NCI-H82 treated with DMSO at 0.1 percent for 48 hours (cell line): ENCODE results near the gene IMPA2.
"Not testable (repeated sequence)": the region's sequence is repeated elsewhere in the genome, so short reads cannot be mapped to it uniquely, and the experiment has no call there.

Source experiments
- DNase-seq: peaks from one replicate; lab custom pipeline; 2025; ENCODE audit not compliant: unreplicated experiment; lab: John Stamatoyannopoulos, UW

IMPA2 gene

GRCh38 chr18:11962597-11962996 lies 18.7 kb upstream of the IMPA2 start:
- peak; percentile 27 for DNase-seq

- no peak for DNase-seq
Observed at GRCh38 chr18:11963991-11964484, 17.3 kb upstream of the IMPA2 start.

GRCh38 chr18:11969904-11970835 lies 11.1 kb upstream of the IMPA2 start:
- DNase-seq = no peak

GRCh38 chr18:11970836-11971226 lies 10.5 kb upstream of the IMPA2 start:
- not testable (repeated sequence) for DNase-seq

- no peak for DNase-seq
Observed at GRCh38 chr18:11972371-11973174, 8.7 kb upstream of the IMPA2 start.

GRCh38 chr18:11974741-11975325 lies 6.5 kb upstream of the IMPA2 start:
- DNase-seq = no peak

GRCh38 chr18:11975723-11976122 lies 5.6 kb upstream of the IMPA2 start:
- DNase-seq = no peak

- DNase-seq = no peak
Observed at GRCh38 chr18:11976315-11977152, 4.8 kb upstream of the IMPA2 start.

GRCh38 chr18:11977153-11977466 lies 4.2 kb upstream of the IMPA2 start:
- DNase-seq = no peak

- DNase-seq = no peak
Observed at GRCh38 chr18:11978956-11979355, 2.4 kb upstream of the IMPA2 start.

GRCh38 chr18:11980163-11980493 lies 1.2 kb upstream of the IMPA2 start:
- no peak for DNase-seq

- DNase-seq = peak; percentile 91
Observed at GRCh38 chr18:11980494-11981191, 664 bp upstream of the IMPA2 start.

- no peak for DNase-seq
Observed at GRCh38 chr18:11981543-11982366, 448 bp downstream of the IMPA2 start.

GRCh38 chr18:11982981-11983380 lies 1.7 kb downstream of the IMPA2 start:
- DNase-seq = no peak

GRCh38 chr18:11983592-11983991 lies 2.3 kb downstream of the IMPA2 start:
- DNase-seq = no peak

GRCh38 chr18:11984091-11984490 lies 2.8 kb downstream of the IMPA2 start:
- DNase-seq = no peak

GRCh38 chr18:11985586-11985985 lies 4.3 kb downstream of the IMPA2 start:
- DNase-seq = no peak

GRCh38 chr18:11986061-11986460 lies 4.8 kb downstream of the IMPA2 start:
- DNase-seq = no peak

GRCh38 chr18:11987527-11987926 lies 6.2 kb downstream of the IMPA2 start:
- no peak for DNase-seq
